G401 (cell line): ENCODE data around the gene SLTM. TPM values are rescaled to one million over a fixed set of nuclear protein-coding genes. Genes with fewer than 3 reads are reported as not detected.
"Not testable (repeated sequence)": the region's sequence is repeated elsewhere in the genome, so short reads cannot be mapped to it uniquely, and the experiment has no call there.

Source experiments
- DNase-seq: peaks from one replicate; pipeline ENCODE4 v3.0.0-alpha.2; 2015; ENCODE audit warnings: low spot score
- in situ Hi-C: cut with HindIII; loops from 2 replicates; pipeline ENCODE4 v1.10.0; 2016; ENCODE audit warnings: low sequenced_read_pairs, mixed read lengths
- total RNA-seq: library from RNA; depleted of rRNA; stranded (reverse); fragments of >200 nt; shearing (Covaris generic); gene quantifications from 2 replicates; pipeline ENCODE4 v1.2.3, GENCODE V29; 2014

The SLTM gene
- total RNA-seq, 1 experiment from 2014 or later, result 30.7 TPM

DNA sequence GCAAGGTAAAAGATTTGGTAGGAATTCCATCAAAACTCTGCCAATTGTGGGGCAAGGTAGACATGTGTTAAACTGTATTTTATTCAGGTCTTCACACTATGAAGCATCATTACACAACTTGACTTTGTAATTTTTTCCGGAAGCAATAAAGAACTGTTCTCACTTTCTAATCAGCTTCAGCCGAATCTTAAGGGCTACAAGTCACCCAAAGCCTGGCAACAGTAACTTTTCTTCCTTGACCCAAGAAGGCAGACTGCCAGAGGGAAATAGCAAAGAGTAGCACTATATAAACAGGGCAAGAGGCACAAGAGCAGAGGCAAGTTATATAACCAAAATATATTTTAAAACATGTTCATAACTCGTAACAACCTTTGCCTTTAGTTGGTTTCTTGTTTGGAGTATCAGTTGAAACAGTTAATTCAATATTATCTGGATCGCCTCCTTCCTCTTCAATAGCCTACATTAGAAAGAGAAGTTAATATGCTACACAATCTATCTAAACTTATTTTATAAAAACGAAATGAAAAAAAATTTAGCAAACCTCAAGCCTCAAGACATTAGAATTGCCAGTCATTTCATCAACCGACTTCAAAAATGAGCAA lies 1.4 kb downstream of the SLTM start:
- peak; percentile 16 for DNase-seq
- in situ Hi-C loops, result no loop called here

DNA sequence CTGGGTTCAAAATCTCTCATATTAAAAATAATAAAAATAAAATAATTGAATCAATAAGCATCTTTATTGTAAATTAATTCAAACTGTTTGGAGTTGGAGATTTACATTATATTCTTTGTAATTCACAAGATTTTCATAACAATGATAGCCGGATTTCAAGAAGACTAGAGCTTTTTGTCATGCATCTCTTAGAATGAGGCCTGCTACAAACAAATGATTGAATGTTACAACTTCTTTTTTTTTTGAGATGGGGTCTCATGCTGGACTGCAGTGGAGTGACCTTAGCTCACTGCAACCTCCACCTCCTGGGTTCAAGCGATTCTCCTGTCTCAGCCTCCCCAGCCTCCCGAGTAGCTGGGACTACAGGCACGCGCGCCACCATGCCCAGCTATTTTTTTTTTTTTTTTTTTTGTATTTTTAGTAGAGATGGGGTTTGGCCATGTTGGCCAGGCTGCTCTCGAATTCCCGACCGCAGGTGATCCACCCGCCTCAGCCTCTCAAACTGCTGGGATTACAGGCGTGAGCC lies 3.5 kb downstream of the SLTM start:
- no peak for DNase-seq

DNA sequence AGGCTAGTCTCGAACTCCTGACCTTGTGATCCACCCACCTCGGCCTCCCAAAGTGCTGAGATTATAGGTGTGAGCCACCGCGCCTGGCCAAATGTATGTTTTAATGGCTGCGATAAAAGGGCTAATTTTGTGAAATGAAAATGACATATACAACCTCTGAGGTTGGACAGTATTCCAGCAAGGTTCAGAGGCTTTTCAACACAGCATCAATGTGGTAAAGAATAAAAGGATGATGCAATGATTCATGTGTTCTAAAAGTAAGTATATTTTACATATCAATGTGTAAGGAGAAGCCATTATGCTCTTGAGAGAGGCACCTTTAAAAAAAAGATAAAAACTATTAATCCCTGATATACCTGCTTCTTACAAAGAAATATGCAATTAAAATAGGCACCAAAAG lies 6.7 kb downstream of the SLTM start:
- in situ Hi-C loops, result no loop called here
- DNase-seq, result no peak

More for the DNA sequence above, 3.5 kb downstream of the SLTM start:
- in situ Hi-C loops, result no loop called here

DNA sequence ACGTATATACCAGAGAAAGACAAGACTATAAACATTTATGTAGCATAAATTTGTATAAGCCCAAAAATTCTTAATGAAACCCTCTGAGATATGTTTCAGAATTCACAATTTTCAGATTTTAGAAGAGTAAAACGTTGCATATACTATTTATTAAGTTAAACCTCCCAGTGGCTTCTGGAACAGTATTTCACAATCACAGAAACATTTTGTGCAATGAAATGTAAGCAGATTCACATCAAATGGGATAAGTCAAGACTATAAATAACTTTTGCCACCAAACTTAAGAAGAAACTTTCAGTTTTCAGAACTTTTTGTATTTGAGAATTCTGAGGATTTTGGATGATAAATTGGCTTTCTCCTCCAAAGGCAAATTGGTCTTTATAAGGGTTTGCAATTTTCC lies 9.2 kb downstream of the SLTM start:
- in situ Hi-C loops, result no loop called here
- DNase-seq, result no peak

DNA sequence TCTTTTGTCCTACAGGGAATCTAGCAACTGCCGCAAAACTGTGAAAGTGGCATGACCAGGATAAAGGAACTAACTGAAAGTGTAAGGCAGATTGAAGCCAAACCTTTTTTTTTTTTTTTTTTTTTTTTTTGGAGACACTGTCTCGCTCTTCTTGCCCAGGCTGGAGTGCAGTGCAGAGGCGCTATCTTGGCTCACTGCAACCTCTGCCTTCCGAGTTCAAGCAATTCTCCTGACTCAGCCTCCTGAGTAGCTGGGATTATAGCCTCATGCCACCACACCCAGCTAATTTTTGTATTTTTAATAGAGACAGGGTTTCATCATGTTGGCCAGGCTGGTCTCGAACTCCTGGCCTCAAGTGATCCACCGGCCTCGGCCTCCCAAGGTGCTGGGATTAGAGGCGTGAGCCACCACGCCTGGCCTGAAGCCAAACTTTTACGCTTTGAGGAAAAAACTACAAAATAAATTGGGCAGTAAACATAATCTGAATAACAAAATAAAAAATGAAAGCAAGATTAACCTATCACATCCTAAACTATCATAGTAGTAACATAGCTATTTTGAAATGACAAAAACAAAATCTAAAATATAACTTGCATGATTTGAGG lies 9.7 kb downstream of the SLTM start:
- DNase-seq, result no peak
- in situ Hi-C loops, result no loop called here

DNA sequence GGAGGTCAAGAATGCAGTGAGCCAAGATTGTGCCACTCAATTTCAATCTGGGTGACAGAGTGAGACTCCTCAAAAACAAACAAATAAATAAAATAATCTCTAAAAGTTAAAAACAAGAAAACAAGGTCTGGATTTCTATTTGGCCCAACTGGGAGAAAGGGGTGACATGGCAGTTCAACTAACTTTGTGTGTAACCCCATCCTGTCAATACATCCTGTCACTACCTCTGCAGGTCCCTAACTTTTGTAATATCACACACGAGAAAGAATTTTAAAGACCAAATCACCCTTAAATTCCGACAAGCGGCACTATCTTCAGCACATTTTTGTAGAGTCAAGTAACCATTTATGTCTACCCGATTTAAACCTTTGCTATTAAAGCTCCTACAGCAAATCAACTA lies 10.2 kb downstream of the SLTM start:
- in situ Hi-C loops, result no loop called here
- no peak for DNase-seq

DNA sequence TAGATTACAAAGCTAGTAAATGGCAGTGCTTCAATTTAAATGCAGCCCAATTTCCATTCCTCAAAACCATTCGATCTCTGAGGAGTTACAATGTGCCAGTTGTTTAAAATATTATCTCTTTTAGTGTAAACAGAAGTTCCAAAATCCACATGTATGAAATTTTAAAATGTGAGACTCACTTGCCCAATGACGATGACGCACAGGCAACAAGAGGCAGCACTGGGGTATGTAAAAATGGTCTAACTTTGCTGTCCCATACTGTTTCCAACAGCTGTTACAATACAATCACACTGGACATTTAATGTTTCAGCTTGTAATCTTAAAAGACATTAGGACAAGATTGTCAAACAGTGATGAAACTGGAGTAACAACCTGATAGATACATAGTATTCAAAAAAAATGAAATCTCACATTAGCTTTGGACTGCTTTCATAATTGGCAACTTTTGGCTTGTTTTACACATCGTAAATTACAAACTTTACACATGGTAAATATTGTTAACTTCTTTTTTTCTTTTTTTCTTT lies 12.2 kb downstream of the SLTM start:
- no peak for DNase-seq
- in situ Hi-C loops, result no loop called here

DNA sequence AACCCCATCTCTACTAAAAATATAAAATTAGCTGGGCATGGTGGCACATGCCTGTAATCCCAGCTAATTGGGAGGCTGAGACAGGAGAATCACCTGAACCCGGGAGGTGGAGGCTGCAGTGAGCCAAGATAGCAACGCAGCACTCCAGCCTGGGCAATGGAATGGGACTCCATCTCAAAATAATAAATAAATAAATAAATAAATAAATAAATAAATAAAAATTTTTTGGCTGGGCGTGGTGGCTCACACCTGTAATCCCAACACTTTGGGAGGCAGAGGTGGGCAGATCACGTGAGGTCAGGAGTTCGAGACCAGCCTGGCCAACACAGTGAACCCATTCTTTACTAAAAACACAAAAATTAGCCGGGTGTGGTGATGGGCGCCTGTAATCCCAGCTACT lies 13.0 kb downstream of the SLTM start:
- DNase-seq, in situ Hi-C loops: not testable (repeated sequence)

DNA sequence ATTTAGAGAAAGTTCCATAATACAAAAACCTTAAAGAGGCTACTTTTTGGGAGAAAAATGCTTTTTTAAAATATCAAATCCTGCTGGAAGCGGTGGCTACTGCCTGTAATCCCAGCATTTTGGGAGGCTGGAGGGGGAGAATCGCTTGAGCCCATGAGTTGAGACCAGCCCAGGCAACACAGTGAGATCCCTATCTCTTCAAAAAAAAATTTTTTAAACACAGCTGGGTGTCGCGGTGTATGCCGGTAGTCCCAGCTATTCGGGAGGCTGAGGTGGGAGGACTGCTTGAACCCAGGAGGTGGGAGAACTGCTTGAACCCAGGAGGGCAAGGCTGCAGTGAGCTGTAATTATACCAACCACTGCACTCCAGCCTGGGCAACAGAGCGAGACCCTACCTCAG lies 14.2 kb downstream of the SLTM start:
- in situ Hi-C loops, result no loop called here
- no peak for DNase-seq

DNA sequence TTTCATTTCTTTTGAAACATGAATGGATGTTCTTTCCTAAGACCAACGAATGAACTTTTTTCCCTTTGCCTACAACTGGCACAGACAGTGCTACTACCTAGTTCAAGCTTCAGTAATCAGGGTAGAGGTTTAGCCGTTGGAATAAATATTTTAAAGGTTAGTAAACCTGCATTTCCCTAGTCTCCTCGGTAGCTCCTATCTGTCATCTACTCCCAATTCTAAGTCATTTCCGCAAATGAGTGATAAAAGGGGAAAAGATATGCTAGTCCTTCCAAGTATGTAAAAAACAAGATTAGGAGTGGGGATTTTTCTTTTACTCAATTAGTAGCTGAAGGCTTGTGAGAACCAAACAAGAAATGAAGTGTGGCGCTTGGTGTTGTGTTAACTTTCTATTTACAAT lies 15.2 kb downstream of the SLTM start:
- in situ Hi-C loops, result no loop called here
- no peak for DNase-seq

DNA sequence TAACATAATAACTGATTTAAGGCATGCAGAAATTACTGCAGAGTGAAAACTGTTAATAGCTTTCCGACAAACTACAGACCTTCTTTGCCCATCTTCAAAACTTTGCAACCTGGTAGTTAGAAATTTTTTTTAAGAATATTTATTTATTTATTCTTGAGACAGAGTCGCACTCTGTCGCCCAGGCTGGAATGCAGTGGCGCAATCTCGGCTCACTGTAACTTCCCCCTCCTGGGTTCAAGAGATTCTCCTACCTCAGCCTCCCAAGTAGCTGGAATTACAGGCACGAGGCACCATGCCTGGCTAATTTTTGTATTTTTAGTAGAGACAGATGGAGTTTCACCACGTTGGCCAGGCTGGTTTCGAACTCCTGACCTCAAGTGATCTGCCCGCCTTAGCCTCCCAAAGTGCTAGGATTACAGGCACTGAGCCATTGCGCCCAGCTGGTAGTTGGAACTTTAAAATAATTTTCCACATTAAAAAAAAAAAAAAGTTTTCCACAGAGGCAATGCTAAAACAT lies 15.8 kb downstream of the SLTM start:
- DNase-seq, in situ Hi-C loops: not testable (repeated sequence)

DNA sequence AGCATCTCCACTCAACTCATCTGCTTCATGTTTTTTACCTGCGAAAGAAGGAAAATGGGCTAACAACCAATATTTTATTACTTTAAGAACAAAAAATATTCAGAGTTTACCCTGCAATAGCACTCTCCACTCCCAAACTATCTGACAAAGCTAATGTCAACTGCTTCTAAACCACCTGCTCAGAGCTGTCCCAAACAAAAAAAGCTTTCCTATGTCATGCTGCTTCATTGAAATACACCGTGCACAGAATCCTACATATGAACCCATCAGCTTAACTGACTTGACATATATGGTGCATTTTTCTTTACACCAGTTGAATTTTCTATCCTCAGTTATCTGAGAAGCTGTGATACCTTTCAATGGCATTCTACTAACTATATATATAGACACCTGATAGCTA lies 16.5 kb downstream of the SLTM start:
- in situ Hi-C loops, result no loop called here
- no peak for DNase-seq

DNA sequence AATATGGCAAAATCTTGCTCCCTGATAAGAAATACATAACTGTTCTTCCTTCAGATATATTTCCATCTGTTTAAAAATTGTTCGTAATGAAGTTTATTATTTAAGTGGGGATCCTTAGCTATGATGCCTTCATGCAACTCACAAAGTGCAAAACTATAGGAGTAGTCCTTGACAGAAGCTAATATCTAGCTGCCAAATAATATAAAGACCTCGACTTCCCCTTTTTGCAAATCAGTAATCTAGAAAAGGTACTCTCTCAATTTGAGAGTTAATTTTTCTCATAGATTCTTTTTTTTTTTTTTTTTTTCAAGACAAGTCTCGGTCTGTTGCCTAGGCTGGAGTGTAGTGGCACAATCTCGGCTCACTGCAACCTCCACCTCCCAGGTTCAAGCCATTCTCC lies 23.0 kb downstream of the SLTM start:
- in situ Hi-C loops, result no loop called here
- DNase-seq, result no peak

DNA sequence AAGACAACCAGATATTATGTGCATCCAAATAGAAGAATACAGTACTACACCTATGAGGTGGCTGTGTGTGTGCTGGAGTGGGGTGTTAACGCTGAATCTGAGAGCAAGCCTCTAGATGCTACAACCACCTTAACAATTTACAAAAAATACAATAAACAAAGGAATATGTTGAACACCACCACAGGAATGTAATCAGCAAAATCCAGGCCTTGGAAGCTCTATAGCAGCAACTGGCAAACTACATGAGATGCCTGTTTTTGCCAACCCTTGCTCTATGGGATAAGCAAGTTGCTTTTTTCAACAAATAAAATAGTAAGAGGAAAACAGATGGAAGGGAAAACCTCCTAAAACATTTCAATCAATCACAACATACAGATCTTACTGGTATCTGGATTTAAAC lies 23.9 kb downstream of the SLTM start:
- in situ Hi-C loops, result no loop called here
- no peak for DNase-seq

DNA sequence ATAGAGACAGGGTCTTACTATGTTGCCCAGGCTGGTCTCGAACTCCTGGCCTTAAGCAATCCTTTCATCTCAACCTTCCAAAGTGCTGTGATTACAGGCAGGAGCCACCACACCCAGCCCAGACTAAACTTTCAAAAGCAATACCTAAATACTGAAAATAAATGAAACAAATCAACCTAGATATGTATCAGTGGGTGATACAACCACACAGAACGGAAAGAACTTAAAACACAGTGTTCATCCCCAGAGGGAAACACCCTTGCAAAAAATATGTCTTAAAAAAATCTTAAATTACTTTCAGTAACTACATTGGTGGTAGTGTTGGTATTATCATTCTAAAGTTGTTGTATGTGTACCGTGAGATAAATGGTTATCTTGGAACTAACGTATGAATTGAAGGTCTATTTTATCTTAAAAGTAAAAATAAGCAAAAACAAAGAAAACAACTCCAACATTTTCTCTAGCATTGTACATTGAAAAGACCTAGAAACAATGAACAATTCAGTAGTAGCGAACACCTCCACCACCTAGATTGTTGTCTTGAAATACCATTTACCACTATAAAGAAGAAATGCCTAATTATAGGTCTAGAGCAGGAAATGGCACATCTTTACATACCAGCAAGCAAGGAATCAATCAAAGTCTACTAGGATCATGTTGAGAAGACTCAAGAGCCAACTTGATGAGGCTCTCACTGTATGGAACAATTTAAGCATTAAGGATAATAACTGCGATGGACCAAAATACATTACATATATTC lies 24.7 kb downstream of the SLTM start:
- in situ Hi-C loops, result no loop called here
- DNase-seq, result no peak

DNA sequence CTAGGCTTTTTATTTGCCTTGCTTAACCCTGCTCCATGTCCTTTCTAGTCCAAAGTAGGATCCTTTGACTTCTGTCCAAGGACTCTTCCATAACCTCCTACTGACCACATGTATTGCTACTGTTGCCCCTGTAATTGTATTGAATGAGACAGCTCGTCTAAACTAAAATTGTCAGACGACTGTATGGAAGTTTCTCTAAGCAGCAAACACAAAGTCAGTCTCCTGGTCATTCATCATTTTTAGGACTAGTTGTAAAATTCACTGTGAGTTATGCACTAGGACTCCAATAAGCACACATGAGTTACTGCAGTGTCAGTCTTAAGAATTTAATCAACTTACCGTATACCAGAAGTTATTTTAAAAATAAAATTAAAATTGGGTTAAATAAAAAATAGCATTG lies 32.8 kb downstream of the SLTM start:
- DNase-seq, result no peak
- in situ Hi-C loops, result no loop called here

DNA sequence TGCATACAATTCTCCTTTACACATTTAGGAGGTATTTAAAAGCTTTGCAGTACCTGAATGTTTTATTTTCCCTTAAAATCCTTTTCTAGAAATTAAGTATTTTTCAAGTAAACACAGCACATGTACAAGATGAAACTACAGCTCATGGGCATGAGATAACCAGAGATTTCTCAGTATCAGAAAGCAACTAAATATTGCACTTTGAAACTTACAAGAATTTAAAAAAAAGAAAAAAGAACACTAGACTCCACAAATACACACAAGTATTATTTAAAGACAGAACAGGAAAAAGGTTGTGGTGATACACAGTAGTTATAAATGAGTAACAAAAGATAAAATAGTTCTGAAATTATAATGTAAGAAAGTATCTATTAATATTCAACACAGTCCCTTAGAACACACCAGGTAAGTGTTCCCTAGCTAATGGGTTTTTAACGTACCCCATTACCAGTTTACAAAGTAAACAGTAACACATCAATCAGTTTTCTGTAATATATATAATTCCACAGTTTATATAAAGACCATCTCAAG lies 35.3 kb downstream of the SLTM start:
- no peak for DNase-seq
- in situ Hi-C loops, result no loop called here

DNA sequence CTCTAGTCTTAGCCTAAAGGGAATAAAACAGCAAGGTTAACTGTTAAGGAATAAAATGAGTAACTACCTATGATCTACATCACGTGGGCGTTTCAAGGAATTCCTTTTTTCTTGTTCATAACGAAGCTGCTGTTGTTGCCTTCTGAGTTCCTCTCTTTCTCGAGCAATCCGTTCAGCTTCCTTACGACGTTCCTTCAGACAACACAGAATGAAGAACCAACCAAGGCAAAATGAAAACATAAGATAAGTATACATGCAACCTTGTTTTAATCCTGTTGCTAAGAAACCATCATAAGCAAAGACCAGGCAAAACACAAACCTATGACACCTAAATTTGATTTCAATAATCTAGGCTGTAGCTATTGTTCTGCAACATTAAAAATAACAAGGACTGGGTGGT lies 44.1 kb downstream of the SLTM start:
- in situ Hi-C loops, result no loop called here
- no peak for DNase-seq

DNA sequence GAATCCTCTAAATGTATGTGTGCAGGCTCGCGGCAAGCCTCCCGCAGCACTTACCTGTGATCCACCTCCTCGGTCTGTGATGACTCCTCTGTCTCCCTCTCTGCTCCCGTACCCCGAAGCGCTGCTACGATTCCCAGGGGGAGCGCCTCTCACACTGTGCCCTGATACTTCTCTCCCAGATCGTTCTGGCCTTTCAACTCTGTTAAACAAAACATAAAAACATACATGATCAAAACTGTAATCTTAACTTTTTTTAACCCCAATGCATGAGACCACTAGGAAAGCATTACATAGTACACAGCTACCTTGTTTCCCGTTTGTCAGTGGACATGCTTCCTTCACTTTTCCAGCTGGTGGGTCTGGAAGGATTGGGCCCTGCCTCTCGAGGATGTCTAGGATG lies 46.6 kb downstream of the SLTM start:
- in situ Hi-C loops, result no loop called here

DNA sequence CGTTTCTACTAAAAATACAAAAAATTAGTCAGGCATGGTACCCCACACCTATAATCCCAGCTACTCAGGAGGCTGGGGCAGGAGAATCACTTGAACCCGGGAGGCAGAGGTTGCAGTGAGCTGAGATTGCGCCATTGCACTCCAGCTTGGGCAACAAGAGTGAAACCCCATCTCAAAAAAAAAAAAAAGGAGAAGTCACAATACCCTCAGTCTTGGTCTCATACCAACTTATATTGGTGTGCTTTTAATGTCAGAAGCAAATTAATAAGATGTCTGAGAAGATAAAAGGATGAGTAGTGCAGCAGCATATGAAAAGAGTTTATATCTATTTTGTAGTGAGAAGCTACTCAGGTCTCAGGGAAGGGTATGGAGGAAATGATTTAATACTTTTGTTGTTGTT lies 49.6 kb downstream of the SLTM start:
- DNase-seq, in situ Hi-C loops: not testable (repeated sequence)

More for the DNA sequence above, 46.6 kb downstream of the SLTM start:
- DNase-seq, result no peak
